GM21447 (cell line): ENCODE results near the gene TRIM65.
A peak's percentile ranks its signal among the peaks of the same experiment; 100 is the strongest.

Source experiments
- ATAC-seq: cut with Tn5 transposase; IDR thresholded peaks from one replicate; pipeline ENCODE4 v1.9.1; 2021; ENCODE audit not compliant: unreplicated experiment

The TRIM65 gene

GRCh38 chr17:75917917-75918445 is 21.2 kb upstream of the TRIM65 start:
- no peak for ATAC-seq

DNA sequence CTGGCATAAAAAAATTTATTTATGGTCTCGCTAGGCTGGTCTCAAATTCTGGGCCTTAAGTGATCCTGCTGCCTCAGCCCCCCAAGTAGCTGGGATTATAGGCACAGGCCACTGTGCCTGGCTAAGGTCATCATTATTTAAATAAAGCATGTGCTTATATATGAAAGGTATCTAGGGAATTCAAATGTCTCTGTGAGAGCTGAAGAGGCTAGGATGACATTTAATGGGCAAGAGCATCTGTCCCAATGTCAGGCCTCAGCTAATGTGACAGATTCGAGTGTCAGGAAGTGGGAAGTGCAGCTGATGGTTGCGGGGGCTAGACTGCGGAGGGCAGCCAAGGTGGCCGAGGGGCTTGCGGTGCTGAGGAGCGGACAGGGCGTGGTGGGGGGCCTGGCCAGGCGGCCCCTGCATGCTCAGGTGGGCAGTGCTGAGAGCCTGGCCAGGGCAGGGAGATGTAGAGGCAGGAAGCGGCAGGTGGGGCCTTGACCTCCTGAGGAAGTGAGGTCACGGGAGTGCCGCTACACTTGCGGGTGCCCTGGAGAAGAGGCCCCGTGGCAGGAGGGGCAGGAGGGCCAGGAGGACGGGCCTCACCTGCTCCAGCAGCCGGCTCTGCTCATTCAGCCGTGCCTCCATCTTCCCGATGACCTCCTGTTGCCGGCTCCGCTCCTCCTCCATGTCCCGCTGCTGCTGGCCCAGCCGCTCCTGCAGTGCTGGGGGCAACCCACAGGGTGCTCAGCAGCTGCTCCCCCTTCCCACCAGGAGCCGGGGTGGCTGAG is 20.6 kb upstream of the TRIM65 start:
- ATAC-seq, result no peak

- ATAC-seq, result no peak
These were observed 18.5 kb upstream of the TRIM65 start for GRCh38 chr17:75915268-75915667.

- ATAC-seq, result no peak
These were observed 18.0 kb upstream of the TRIM65 start for GRCh38 chr17:75914643-75915267.

GRCh38 chr17:75913537-75914210 is 16.9 kb upstream of the TRIM65 start:
- ATAC-seq, result no peak

DNA sequence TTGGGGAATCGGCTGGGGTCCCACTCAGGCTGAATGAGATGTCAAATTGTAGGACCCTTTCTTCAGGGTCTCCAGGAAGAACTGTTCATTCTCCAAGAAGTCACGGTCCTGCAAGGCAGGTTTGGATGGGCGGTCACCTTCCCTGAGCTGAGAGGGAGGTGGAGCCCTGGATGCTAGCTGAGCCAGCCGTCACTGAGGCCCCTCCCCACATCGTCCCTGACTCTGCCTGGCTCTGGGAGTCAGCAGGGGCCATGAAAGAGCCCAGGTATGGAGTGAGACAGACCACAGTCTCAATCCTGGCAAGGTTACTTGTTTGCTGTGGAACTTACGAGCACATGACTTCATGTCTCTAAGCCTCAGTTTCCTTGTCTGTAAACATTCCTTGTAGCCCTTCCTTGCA is 13.9 kb upstream of the TRIM65 start:
- no peak for ATAC-seq

DNA sequence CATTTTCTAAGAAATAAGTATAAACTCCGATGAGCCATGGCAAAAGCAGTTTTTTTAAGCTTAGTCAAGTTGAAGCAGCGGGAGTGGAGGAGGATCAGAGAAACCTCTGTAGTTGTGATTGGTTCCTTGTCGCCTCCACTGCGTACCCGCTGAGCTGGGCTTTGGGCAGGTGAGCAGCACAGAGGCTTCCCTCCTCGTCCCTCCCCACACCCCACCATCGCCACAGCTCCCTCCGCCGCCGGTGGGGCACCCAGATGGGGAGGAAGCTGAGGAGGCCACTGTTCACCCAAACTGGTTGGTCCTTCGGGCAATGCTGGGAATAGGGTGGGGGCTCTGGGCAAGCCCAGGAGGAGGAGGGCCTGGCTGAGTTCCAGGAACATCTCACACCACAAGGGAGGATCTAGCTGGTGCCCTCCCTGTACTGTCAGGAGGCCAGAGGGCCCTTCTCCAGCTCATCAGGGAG is 13.1 kb upstream of the TRIM65 start:
- ATAC-seq, result no peak

DNA sequence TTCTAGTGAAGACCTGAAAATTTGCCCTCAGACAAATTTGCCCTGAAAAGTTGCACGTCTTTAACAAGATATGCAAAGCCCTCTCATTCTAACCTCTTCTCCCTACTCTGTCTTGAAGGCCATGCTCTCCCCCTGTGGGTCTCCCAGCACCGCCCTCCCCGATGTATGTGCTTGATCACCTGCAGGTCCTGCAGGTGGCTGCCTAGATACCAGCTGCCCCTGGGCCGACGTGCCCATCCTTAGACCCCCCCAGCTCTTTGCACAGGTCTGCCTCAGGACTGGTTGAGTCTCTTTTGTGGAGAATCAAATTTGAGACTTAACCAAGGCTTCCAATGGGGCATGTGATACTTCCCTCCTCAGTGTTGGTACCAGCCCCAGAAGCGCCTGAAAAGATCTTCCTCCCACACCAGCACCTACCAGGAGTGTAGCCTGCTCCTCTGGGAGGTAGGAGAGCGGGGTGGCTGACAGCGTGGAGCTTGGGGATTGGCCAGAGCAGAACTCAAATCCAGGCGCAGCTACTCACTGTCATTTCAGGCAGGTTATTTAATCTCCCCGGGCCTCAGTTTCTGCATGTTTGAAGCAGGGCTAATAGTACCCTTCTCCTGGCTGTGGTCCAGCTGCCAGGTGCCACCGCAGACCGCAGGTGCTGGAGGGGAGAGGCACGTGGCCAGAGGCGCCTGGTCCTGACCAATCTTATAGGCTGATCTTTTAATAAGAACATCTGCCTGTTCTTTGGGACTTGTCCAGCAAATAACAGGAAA is 12.5 kb upstream of the TRIM65 start:
- no peak for ATAC-seq

DNA sequence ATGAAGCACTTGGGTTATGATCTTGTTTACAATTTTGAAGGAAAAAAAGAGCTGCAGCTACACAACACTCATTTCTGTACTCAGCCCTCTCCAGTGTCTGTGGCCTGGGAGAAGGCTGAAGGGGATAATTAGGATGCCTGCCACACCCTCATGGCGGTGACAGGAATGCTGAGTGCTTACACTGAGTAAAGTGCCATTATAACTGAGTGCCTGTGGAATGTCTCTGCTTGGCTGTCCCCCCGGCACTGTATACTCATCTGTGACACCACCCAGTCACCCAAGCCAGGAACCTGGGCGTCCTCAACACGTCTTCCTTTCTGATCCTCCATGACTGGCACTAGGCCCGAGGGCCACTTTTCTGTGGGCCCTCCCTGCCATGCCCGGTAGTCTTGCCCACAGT is 11.4 kb upstream of the TRIM65 start:
- no peak for ATAC-seq

- no peak for ATAC-seq
These were observed 9.6 kb upstream of the TRIM65 start for GRCh38 chr17:75906143-75906884.

- peak; percentile 90 for ATAC-seq
These were observed 8.2 kb upstream of the TRIM65 start, which contains the start of gene MRPL38 for GRCh38 chr17:75904749-75905521. Gene MRPL38, minus strand, starts transcription at chr17:75904884. Its CDS starts 9 bp downstream, at chr17:75904875.

DNA sequence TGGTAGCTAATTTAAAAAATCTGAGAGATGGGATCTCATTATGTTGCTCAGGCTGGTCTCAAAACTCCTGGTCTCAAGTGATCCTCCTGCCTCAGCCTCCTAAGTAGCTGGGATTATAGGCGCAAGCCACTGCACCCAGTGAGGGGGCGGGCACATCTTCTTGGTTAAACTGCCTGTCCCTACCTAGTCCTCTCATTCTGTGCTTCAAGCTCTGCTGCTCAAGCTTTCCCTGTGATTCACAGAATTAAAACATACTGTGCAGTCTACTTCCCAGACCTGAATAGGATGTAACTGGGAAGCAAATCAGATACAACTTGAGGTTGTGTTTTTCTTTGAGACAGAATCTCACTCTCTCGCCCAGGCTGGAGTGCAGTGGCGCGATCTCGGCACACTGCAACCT is 5.7 kb upstream of the TRIM65 start:
- ATAC-seq, result no peak

- no peak for ATAC-seq
These were observed 5.0 kb upstream of the TRIM65 start for GRCh38 chr17:75901727-75902126.

DNA sequence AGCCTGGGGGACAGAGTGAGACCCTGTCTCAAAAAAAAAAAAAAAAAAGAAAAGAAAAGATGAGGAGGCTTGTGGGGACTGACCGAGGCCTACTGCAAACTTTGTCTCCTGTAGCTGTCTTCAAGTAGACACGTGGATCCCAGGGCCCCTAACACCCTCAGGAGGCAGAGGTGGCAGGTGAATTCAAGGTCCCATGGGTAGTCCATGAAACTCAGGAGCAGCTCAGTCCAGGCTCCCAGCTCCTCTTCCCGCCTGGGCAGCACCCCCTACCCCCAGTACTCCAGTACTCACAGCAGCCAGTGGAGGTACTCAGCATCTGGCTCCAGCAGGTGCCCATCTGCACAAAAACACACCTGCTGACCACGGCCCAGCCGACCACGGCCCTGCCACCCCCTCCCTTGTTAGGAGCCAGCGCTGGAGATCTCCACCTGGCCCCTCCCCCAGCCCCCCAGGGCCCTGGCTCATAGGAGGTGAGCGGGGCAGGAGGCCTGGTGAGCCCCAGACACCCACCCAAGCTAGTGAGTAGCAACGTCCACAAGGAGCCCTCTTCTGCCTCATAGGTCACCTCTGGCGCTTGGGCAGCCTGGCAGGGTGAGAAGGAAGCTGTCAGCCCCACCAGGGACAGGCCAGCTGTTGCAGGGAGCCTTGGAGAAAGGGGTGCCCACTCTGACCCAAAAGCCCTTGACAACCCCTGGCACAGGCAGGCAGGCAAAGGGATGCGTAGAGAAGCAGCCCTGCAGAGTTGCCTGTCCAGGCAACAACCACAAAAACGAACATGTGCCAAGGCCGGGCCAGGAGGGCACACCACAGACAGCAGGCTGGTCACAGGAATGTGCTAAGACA is 4.2 kb upstream of the TRIM65 start:
- no peak for ATAC-seq

GRCh38 chr17:75899767-75900468 is 3.2 kb upstream of the TRIM65 start:
- no peak for ATAC-seq

DNA sequence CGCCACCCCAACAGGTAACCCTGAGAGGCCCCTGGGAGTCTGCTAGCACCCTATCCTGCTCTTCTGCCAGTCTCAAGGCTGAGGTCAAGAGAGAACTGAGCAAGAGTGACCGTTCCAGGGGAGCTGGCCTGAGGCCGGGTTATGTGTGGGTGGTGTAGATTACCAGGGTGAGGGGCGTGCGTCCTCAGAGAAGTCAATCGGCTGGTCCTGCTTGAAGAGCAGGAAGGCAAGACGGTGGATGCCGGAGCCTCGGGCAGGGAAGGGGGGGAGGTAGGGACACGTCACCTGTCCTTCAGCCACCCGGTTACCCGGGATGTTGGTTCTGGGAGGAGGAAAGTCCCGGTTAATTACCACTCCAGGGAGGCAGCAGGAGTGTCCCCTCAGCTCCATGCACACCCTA is 2.6 kb upstream of the TRIM65 start:
- ATAC-seq, result no peak

DNA sequence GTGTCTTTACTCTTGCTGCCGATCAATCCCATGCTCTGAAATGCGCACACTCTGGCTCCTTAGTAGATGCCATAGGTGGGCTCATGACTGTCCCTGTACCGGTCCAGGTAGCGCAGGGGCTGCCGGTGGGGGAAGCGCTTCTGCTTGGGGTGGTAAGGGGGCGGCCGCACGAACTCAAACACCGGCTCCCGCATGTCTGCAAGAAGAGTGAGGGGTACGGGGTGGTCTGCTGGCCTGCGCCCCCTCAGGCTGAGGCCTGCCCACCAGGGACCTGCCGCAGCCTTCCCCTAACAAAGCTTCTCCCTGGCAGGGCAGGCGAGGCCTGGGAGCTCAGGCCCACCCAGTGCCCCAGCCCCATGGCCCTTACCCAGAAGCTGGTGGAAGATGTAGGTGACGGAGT is 2.0 kb upstream of the TRIM65 start:
- no peak for ATAC-seq

GRCh38 chr17:75898065-75898464 is 1.3 kb upstream of the TRIM65 start:
- ATAC-seq, result no peak
